Measurements from ENCODE around the gene RUFY1. TPM values are rescaled to one million over a fixed set of nuclear protein-coding genes. Genes with fewer than 3 reads are reported as not detected.

The RUFY1 gene
- total RNA-seq, 1 donor from 2014 or later, result 56.7 TPM

DNA sequence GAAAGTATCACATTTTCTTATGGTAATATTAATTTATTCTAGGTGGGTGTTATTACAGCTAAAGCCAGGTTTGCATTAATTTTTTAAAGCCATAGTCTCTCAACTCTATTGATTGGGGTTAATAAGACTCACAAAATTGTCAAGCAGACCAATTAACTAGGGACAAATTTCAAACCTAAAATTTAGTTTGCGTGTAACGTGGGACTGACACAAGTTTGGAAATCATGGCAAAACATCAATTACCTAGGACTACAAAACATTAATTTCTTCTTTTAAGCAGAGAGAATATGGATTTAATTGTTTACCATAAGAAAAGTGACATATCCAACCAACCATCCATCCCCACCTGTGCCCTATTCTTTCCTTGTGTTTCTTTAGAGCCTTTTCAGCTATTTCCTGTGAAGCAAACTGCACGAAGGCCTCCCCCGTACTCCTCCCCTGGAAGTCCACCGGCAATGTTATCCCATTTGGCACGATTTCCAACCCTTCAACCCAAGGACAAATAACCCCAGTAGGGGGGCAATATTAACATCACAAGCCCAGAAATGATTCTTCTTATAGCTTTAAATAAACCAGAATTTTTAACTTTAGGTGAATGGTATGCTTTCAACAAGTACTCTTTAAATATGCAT is 68.7 kb downstream of the RUFY1 start:
- peaks cover 64% of the 10 kb centered on the region for H3K4me1 ChIP-seq
- TF ChIP-seq, protein P1, sequence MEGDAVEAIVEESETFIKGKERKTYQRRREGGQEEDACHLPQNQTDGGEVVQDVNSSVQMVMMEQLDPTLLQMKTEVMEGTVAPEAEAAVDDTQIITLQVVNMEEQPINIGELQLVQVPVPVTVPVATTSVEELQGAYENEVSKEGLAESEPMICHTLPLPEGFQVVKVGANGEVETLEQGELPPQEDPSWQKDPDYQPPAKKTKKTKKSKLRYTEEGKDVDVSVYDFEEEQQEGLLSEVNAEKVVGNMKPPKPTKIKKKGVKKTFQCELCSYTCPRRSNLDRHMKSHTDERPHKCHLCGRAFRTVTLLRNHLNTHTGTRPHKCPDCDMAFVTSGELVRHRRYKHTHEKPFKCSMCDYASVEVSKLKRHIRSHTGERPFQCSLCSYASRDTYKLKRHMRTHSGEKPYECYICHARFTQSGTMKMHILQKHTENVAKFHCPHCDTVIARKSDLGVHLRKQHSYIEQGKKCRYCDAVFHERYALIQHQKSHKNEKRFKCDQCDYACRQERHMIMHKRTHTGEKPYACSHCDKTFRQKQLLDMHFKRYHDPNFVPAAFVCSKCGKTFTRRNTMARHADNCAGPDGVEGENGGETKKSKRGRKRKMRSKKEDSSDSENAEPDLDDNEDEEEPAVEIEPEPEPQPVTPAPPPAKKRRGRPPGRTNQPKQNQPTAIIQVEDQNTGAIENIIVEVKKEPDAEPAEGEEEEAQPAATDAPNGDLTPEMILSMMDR (IDR thresholded peaks at IDR 0.05), result no peak
- ATAC-seq (no peak), DNase-seq (no peak)
- peak overlapping the region; percentile 8 for H3K27ac ChIP-seq
- H3K4me3 ChIP-seq, result peak overlapping the region; percentile 100
- intact Hi-C loops (cut with DNase I), result no loop called here
- H3K36me3 ChIP-seq, result peaks cover 85% of the 10 kb centered on the region
- no peaks in the 10 kb centered on the region for H3K9me3 ChIP-seq
- H3K27me3 ChIP-seq, result no peaks in the 10 kb centered on the region

DNA sequence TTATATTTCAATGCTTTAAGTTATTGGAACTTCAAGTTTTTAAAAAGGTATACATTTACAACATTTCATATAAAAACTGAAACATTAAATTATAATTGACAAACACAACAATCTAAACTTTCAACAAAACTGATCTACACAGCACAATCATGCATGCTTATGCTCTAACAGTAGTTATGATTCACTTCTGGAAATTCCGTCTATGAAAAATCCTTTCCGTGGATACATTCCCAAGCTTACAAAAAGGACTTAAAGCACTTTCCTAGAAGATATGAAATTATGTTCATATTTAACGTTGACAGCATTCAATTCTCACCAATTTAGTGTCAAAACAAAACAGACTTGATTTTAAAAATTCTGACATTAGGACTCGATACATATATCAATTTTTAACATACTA is 69.4 kb downstream of the RUFY1 start:
- Histone ChIP-seq H3K4me1 (peaks cover 70% of the 10 kb centered on the region), H3K9me3 (no peaks in the 10 kb centered on the region), H3K4me3 (peak overlapping the region; percentile 100), H3K27ac (no peak overlapping the region), H3K27me3 (no peaks in the 10 kb centered on the region), H3K36me3 (peaks cover 78% of the 10 kb centered on the region)
- intact Hi-C loops (cut with DNase I), result no loop called here
- ATAC-seq (no peak), DNase-seq (no peak)
- TF ChIP-seq, protein P1 (IDR thresholded peaks at IDR 0.05), result no peak

DNA sequence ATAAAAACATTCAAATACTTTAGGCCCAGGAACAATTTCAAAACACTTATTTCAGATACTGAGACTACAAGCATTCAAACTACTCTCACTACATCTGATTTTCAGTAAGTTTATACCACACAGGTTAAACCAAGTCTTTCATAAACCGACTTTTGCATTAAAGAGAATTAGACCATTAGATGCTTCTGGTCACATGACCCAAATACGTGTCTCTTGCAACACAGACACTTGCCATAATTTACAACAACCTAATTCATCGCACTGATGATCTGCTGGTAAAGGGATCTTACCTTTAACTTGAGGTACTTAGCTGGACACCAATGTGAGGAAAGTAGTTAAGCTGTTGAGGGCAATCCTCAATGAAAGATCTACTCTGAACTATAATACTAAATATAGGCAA is 69.9 kb downstream of the RUFY1 start:
- H3K27ac ChIP-seq, result no peak overlapping the region
- TF ChIP-seq, protein P1 (IDR thresholded peaks at IDR 0.05), result no peak
- H3K9me3 ChIP-seq, result no peaks in the 10 kb centered on the region
- H3K4me1 ChIP-seq, result peaks cover 66% of the 10 kb centered on the region
- DNase-seq (no peak), ATAC-seq (no peak)
- intact Hi-C loops (cut with DNase I), result no loop called here
- peaks cover 72% of the 10 kb centered on the region for H3K36me3 ChIP-seq
- H3K27me3 ChIP-seq, result no peaks in the 10 kb centered on the region
- H3K4me3 ChIP-seq, result peak overlapping the region; percentile 100

DNA sequence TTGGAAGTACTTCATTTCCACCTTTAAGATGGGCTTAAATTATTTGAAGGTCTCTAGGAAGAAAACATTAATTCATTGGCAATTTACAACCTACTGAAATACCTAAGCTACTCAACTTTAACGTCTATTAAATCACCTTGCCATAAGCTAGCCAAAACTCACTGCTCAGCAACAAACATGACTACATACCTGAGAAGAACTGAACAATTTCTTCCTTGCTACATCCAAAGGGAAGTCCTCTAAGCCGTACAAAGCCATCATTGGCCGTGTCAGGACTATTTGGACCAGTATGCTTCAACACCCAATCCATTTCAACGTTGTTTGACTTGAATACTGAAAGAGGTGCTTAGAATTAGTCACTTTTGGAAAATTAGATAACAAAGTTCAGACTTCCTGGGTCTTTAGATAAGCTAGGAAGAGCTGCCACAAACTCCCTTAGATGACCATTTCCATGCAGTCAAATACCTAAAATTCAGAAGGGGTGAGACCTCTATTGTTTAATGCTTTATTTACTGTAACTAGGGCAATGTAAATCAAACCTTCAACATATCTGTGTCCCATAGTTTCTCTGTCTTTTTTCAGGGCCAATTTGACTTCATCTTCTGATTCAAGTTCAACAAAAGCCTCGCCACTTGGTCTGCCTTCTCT is 70.5 kb downstream of the RUFY1 start:
- intact Hi-C loops (cut with DNase I), result no loop called here
- Histone ChIP-seq H3K27me3 (no peaks in the 10 kb centered on the region), H3K36me3 (peaks cover 67% of the 10 kb centered on the region), H3K27ac (no peak overlapping the region), H3K4me1 (peaks cover 62% of the 10 kb centered on the region), H3K9me3 (no peaks in the 10 kb centered on the region), H3K4me3 (peak overlapping the region; percentile 100)
- no peak for ATAC-seq
- DNase-seq, result no peak
- TF ChIP-seq, protein P1 (IDR thresholded peaks at IDR 0.05), result no peak

DNA sequence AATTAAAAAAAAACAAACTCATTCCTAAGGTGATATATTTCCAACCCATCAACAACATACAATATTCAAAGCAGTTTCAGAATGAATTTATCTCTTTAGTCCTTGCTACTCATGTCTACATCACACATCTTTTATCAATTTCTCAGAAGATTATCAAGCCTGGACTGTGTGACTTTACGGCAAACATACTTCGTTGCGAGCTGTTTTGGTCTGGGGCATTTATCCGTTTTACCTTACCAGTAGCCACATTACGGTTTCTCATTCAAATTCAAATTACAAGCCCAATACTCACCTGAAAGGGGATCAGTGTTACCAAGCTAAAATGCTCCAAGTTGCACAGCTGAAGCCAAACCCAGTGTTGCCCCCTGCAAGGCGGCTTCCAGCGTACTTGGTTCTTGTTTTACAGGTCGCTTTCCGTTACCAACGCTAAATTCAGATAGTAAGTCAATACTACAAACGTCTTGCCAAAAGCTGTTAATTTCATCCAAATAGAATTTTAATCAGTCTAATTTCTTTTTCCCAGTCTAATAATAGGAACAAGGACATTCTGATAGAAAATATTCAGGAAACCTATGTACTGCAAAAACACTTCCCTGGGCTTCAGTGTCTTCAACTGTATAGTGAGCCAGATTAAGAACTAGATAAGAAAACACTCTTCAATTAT is 71.3 kb downstream of the RUFY1 start:
- H3K4me3 ChIP-seq, result peak overlapping the region; percentile 100
- TF ChIP-seq, protein P1 (IDR thresholded peaks at IDR 0.05), result no peak
- intact Hi-C loops (cut with DNase I), result no loop called here
- DNase-seq (peak; percentile 34), ATAC-seq (no peak)
- peaks cover 54% of the 10 kb centered on the region for H3K4me1 ChIP-seq
- H3K27me3 ChIP-seq, result no peaks in the 10 kb centered on the region
- no peaks in the 10 kb centered on the region for H3K9me3 ChIP-seq
- peaks cover 59% of the 10 kb centered on the region for H3K36me3 ChIP-seq
- H3K27ac ChIP-seq, result peak overlapping the region; percentile 100
